Activated CD4-positive, alpha-beta memory T cell treated with anti-CD3 and anti-CD28 coated beads, Interleukin-2, amount 10 ng/mL, durations not matched to agents 7 days and 5 days (primary cell): Measurements from ENCODE around the gene PEX11G. TPM values are rescaled to one million over a fixed set of nuclear protein-coding genes. Genes with fewer than 3 reads are reported as not detected.

Experiments
- CTCF ChIA-PET: fragments of 350-600 bp; sonication (Branson Sonifier 250); formaldehyde crosslinking; loops from one replicate; lab custom pipeline; 2021; ENCODE audit warnings: antibody characterized with exemption, inconsistent platforms; lab: Charles Lee
- POLR2A ChIA-PET: fragments of 350-600 bp; sonication (Branson Sonifier 250); formaldehyde crosslinking; loops from one replicate; lab custom pipeline; 2021; ENCODE audit warnings: antibody characterized with exemption; lab: Charles Lee
- DNase-seq: peaks from one replicate; pipeline ENCODE4 v3.0.0-alpha.2; 2020
- H3K27ac Mint-ChIP-seq: one replicate; pipeline ENCODE4 v1.8.0; 2021; ENCODE audit warnings: mild to moderate bottlenecking, mixed read lengths
- H3K27me3 Mint-ChIP-seq: one replicate; pipeline ENCODE4 v1.8.0; 2021; ENCODE audit warnings: mixed read lengths
- H3K36me3 Mint-ChIP-seq: one replicate; pipeline ENCODE4 v1.8.0; 2021; ENCODE audit warnings: low read depth, mixed read lengths
- H3K4me1 Mint-ChIP-seq: one replicate; pipeline ENCODE4 v1.8.0; 2021; ENCODE audit warnings: mixed read lengths
- H3K4me3 Mint-ChIP-seq: one replicate; pipeline ENCODE4 v1.8.0; 2021; ENCODE audit warnings: mild to moderate bottlenecking, mixed read lengths
- H3K9me3 Mint-ChIP-seq: one replicate; pipeline ENCODE4 v1.8.0; 2021; ENCODE audit warnings: mixed read lengths
- total RNA-seq, 2 experiments: library from RNA; stranded (reverse); gene quantifications; one replicate each; pipeline ENCODE4 v1.2.3, GENCODE V29; 2021

Gene PEX11G
- 1 to 10 TPM in 1 of 2 experiments, under 1 TPM in 1; 0.68 to 1.7 TPM for total RNA-seq

DNA sequence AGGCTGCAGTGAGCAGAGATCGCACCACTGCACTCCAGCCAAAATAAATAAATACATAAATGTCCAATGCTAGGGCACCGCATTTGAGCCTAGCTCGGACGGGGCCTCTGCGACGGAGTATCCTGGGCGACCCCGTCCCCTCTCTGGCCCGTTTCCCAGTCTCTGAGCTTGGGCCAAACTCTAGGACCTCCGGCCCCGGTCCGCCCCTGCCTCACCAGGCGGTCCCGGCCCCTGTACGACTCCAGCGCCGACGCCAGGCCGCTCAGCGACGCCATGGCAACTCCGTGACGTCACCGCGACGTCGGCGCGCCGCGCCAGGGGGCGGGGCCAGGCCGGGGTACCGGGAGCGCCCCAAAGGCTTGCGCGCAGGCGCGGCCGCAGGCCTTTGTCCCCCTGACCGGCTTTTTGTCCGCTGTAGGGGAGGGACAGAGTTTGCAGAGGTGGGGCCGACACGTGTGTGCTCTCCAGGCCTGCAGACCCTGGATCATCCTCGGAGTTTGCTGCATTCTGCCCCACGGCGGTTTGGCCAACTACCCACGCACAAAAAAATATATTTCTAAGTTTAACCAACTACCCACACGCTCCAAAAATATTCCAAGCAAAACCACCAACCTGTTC lies at the start of gene PEX11G:
Gene PEX11G (minus strand): TSS at position 300 of the 618 bp plus-strand sequence. CDS start 25 bp downstream, at position 275.
- peak; percentile 93 for DNase-seq
- Mint-ChIP-seq H3K4me3 (peak within 1 kb of the TSS; percentile 72), H3K9me3 (no peaks in the 10 kb centered on the region), H3K27ac (peak within 1 kb of the TSS; percentile 71), H3K27me3 (no peaks in the 10 kb centered on the region), H3K36me3 (no peaks in the 10 kb centered on the region), H3K4me1 (peaks cover 33% of the 10 kb centered on the region)
- ChIA-PET CTCF (no interaction called here), POLR2A (interaction anchor here (1.4 kb wide), 1 partner anchor 33 kb away, joined by 7 read pairs; the partner anchor contains the start of gene MCOLN1)

DNA sequence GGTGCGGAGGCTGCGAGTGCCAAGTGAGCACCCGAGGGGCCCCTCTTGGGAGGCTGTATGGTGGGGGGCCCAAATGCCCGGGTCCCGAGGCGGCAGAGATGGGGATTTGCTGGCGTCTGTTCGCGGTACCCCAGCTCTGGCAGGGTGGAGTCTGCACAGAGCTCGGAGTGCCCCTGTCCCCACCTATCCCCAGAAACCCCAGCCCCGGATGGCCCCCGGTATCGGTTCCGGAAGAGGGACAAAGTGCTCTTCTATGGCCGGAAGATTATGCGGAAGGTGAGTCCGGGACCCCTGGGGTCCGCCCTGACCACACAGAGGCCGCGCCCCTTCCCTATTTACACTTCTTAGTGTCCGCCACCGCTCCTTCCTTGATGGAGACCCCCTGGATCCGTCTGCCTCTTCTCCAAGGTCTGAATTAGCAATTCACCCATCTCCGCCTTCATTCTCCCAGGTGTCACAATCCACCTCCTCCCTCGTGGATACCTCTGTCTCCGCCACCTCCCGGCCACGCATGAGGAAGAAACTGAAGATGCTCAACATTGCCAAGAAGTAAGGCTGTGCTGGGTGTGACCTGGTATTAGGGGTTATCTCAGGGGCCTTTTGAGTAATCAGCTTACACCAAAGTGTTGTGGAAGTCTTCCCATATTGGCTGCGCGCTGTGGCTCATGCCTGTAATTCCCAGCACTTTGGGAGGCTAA lies 47.3 kb upstream of the PEX11G start:
- Mint-ChIP-seq H3K36me3 (peaks cover 33% of the 10 kb centered on the region), H3K4me3 (peak overlapping the region; percentile 93), H3K4me1 (peaks cover 25% of the 10 kb centered on the region), H3K9me3 (no peaks in the 10 kb centered on the region), H3K27me3 (no peaks in the 10 kb centered on the region), H3K27ac (peak overlapping the region; percentile 81)
- ChIA-PET CTCF (interaction anchor here (0.7 to 1.9 kb wide), 3 partner anchors 13 to 56 kb away, joined by 5 to 8 read pairs (median 7); partner anchors contain the start of gene MCOLN1), POLR2A (interaction anchor here (1.6 to 6.3 kb wide), 3 partner anchors 9 to 94 kb away, joined by 12 to 60 read pairs (median 13); partner anchors contain the start of genes MCOLN1, PET100 and XAB2)
- no peak for DNase-seq

- H3K4me1 Mint-ChIP-seq = peaks cover 23% of the 10 kb centered on the region
- H3K36me3 Mint-ChIP-seq = peaks cover 29% of the 10 kb centered on the region
- ChIA-PET POLR2A (interaction anchor here (1.0 to 6.3 kb wide), 4 partner anchors 10 to 94 kb away, joined by 3 to 60 read pairs (median 12); partner anchors contain the start of genes MCOLN1, PET100 and XAB2), CTCF (interaction anchor here (0.9 to 1.9 kb wide), 3 partner anchors 13 to 94 kb away, joined by 3 to 8 read pairs (median 7); partner anchors contain the start of genes MCOLN1, PET100 and XAB2)
- H3K27me3 Mint-ChIP-seq = no peaks in the 10 kb centered on the region
- peak; percentile 93 for DNase-seq
- H3K4me3 Mint-ChIP-seq = peak within 1 kb of the TSS; percentile 93
- no peaks in the 10 kb centered on the region for H3K9me3 Mint-ChIP-seq
- peak within 1 kb of the TSS; percentile 81 for H3K27ac Mint-ChIP-seq
Measured at GRCh38 chr19:7535047-7535997, 46.5 kb upstream of the PEX11G start, which contains the start of gene PNPLA6. Gene PNPLA6 (plus strand): TSS chr19:7535717. CDS start chr19:7535789, 72 bp downstream.

DNA sequence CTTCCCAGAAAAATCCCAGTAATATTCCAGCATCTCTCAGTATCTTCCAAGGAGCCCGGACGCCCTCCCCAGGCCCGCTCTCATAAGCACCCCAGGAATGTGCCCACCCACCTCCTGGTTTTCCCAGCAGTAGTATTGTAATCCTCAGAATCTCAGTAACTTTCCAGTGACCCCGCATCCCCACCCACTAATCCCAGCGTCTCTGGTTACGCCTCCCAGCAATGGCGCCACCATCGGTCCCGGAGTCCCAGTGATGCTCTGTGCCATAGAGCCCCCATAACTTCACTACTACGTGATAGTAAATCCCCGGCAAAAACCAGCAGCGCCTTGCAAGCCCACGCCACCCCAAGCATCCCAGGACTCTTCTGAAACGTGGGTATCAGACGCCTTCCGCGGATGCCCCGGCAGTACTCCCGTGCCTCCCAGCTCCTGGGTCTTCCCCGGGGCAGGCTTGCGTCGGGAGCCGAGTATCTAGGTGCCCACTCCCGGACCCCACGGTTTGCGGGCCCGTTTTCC lies 45.8 kb upstream of the PEX11G start:
- peaks cover 20% of the 10 kb centered on the region for H3K4me1 Mint-ChIP-seq
- peaks cover 26% of the 10 kb centered on the region for H3K36me3 Mint-ChIP-seq
- CTCF ChIA-PET = interaction anchor here (0.9 to 1.7 kb wide), 2 partner anchors 12 to 95 kb away, joined by 3 to 7 read pairs; partner anchors contain the start of genes MCOLN1, PET100 and XAB2
- no peaks in the 10 kb centered on the region for H3K27me3 Mint-ChIP-seq
- H3K27ac Mint-ChIP-seq = peak overlapping the region; percentile 81
- no peak for DNase-seq
- POLR2A ChIA-PET = interaction anchor here (1.0 to 6.3 kb wide), 5 partner anchors 10 to 119 kb away, joined by 3 to 60 read pairs (median 12); partner anchors contain the start of genes MCOLN1, PET100 and XAB2
- H3K9me3 Mint-ChIP-seq = no peaks in the 10 kb centered on the region
- H3K4me3 Mint-ChIP-seq = peak overlapping the region; percentile 93

DNA sequence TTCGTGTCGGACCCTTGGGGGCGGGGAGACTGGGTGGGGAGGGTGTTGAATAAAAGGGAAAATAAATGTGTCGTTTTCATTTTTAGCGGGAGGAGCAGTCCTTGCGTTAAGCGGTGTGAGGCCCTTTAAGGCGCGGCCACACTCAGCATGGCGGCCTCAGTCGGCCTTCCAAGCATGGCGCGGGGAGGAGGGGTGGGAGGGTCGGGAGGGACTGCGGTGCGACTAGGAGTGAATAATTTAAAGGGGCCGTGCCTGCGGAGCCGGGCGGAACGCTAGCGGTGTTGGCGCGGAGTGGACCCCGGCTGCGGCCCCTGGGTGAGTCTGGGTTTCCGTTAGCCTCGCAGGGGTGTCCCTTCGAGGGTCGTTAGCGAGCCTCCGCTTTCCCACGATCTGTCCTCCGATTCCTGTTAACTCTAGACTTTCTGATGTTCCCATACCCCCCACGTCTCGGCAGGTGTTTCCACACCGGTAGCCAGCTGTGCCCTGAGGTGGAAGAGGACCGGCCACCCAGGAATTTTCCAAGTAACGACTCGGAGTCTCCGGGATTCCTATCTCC lies 45.2 kb upstream of the PEX11G start:
- POLR2A ChIA-PET = interaction anchor here (1.0 to 6.3 kb wide), 3 partner anchors 12 to 118 kb away, joined by 3 to 60 read pairs (median 12); partner anchors contain the start of genes MCOLN1, PET100 and XAB2
- CTCF ChIA-PET = interaction anchor here (1.7 kb wide), 1 partner anchor 11 kb away, joined by 7 read pairs; the partner anchor contains the start of gene MCOLN1
- H3K4me1 Mint-ChIP-seq = peaks cover 20% of the 10 kb centered on the region
- peaks cover 26% of the 10 kb centered on the region for H3K36me3 Mint-ChIP-seq
- H3K4me3 Mint-ChIP-seq = peak overlapping the region; percentile 93
- H3K27me3 Mint-ChIP-seq = no peaks in the 10 kb centered on the region
- peak overlapping the region; percentile 81 for H3K27ac Mint-ChIP-seq
- no peaks in the 10 kb centered on the region for H3K9me3 Mint-ChIP-seq
- peak; percentile 87 for DNase-seq

DNA sequence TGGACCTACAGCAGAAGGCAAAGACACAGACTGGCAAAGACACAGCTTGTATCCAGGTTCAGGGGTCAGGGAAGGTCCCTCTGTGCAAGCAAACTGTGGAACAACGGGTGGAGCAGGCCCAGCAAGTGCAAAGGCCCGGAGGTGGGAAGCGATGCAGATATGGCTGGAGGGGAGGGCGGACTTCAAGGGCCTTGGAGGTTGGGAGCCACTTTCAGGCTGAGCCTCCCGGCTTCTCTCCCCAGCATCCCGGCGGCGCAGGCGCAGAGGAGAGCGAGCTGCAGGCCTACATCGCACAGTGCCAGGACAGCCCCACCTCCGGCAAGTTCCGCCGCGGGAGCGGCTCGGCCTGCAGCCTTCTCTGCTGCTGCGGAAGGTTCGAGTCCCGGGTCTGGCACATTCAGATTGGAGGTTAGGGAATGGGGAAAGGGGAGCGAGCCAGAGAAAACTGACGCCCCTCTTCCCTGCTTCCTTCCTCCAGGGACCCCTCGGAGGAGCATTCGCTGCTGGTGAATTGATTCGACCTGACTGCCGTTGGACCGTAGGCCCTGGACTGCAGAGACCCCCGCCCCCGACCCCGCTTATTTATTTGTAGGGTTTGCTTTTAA lies 44.5 kb upstream of the PEX11G start:
- no peaks in the 10 kb centered on the region for H3K9me3 Mint-ChIP-seq
- ChIA-PET CTCF (no interaction called here), POLR2A (interaction anchor here (6.3 kb wide), 1 partner anchor 11 kb away, joined by 60 read pairs; the partner anchor contains the start of gene MCOLN1)
- no peak for DNase-seq
- no peaks in the 10 kb centered on the region for H3K27me3 Mint-ChIP-seq
- peaks cover 22% of the 10 kb centered on the region for H3K36me3 Mint-ChIP-seq
- peak overlapping the region; percentile 93 for H3K4me3 Mint-ChIP-seq
- H3K4me1 Mint-ChIP-seq = peaks cover 20% of the 10 kb centered on the region
- peak overlapping the region; percentile 81 for H3K27ac Mint-ChIP-seq

DNA sequence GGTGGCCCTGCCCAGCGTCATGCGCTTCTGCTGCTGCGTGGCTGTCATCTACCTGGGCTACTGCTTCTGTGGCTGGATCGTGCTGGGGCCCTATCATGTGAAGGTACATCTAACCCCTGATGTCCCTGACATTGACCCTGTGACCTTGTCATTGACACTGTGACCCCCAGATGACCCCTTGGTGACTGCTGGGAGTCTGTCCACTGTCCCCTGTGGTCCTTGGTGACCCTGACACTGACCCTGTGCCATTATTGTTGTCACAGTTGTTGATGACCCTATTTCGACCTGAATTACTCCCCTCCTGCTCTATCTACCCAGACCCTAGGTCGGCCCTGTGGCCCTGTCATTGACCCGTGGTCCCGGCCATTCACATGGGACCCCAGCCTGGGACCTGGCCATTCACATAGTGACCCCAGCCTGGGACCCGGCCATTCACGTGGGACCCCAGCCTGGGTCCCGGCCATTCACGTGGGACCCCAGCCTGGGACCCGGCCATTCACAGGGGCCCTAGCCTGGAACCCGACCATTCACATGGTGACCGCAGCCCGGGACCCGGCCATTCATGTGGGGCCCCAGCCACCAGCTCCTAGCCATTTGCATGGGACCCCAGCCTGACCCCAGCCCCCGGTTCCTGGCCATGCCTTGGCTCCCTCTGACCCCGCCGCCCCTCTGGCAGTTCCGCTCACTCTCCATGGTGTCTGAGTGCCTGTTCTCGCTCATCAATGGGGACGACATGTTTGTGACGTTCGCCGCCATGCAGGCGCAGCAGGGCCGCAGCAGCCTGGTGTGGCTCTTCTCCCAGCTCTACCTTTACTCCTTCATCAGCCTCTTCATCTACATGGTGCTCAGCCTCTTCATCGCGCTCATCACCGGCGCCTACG lies 41.0 kb upstream of the PEX11G start:
- Mint-ChIP-seq H3K27ac (no peak overlapping the region), H3K4me1 (peaks cover 6% of the 10 kb centered on the region), H3K9me3 (no peaks in the 10 kb centered on the region), H3K27me3 (no peaks in the 10 kb centered on the region), H3K36me3 (peaks cover 11% of the 10 kb centered on the region), H3K4me3 (no peak overlapping the region)
- DNase-seq = no peak
- ChIA-PET POLR2A (interaction anchor here (6.3 kb wide), 1 partner anchor 8 kb away, joined by 60 read pairs; the partner anchor contains the start of gene MCOLN1), CTCF (no interaction called here)

DNA sequence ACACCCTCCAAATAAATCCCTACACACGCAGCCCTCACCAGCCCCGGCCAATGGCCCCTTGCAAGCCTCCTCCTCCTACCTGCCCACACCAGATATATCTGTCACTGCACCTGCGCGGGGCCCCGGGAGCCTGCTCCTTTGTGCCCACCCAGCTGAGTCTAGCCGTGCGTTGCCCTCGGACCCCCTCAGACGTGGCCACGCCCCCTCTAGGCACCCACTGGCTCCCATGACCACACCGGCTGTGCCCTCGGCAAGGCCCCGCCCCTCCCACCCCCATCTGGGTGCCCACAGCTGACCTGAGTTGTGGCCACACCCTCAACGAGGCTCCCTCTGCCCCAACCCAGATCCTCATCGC lies 40.4 kb upstream of the PEX11G start:
- Mint-ChIP-seq H3K36me3 (peaks cover 11% of the 10 kb centered on the region), H3K4me3 (no peak overlapping the region), H3K9me3 (no peaks in the 10 kb centered on the region), H3K27me3 (no peaks in the 10 kb centered on the region), H3K4me1 (peaks cover 6% of the 10 kb centered on the region), H3K27ac (no peak overlapping the region)
- ChIA-PET POLR2A (no interaction called here), CTCF (no interaction called here)
- DNase-seq = no peak

DNA sequence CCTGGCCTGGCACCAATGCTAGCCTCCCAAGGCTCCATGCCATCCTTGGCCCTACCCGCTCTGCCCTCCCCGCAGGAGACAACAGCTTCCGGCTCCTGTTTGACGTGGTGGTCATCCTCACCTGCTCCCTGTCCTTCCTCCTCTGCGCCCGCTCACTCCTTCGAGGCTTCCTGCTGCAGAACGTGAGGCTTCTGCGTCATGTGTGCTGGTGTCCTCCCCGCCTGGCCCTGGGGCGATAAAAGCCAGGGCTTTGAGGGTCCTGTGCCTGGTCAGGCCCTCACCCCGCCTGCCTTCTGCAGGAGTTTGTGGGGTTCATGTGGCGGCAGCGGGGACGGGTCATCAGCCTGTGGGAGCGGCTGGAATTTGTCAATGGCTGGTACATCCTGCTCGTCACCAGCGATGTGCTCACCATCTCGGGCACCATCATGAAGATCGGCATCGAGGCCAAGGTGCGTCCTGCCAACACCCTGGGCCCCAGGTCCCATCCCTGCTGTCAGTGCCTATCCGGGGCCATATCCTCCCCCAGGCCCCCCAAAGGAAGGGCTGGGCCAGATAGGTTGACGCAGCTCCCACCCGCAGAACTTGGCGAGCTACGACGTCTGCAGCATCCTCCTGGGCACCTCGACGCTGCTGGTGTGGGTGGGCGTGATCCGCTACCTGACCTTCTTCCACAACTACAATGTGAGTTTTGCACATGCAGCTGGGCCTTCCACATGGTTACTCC lies 39.8 kb upstream of the PEX11G start:
- ChIA-PET CTCF (no interaction called here), POLR2A (no interaction called here)
- Mint-ChIP-seq H3K9me3 (no peaks in the 10 kb centered on the region), H3K27me3 (no peaks in the 10 kb centered on the region), H3K27ac (no peak overlapping the region), H3K4me1 (peaks cover 4% of the 10 kb centered on the region), H3K4me3 (no peak overlapping the region), H3K36me3 (peaks cover 11% of the 10 kb centered on the region)
- DNase-seq = no peak

GRCh38 chr19:7528192-7528519 lies 39.3 kb upstream of the PEX11G start:
- H3K4me1 Mint-ChIP-seq = peaks cover 7% of the 10 kb centered on the region
- POLR2A ChIA-PET = no interaction called here
- CTCF ChIA-PET = no interaction called here
- peaks cover 11% of the 10 kb centered on the region for H3K36me3 Mint-ChIP-seq
- no peaks in the 10 kb centered on the region for H3K9me3 Mint-ChIP-seq
- H3K4me3 Mint-ChIP-seq = no peak overlapping the region
- no peak overlapping the region for H3K27ac Mint-ChIP-seq
- no peaks in the 10 kb centered on the region for H3K27me3 Mint-ChIP-seq
- no peak for DNase-seq
